Stimulated activated naive CD8-positive, alpha-beta T cell treated with anti-CD3 and anti-CD28 coated beads, Interleukin-15, Interleukin-2, amounts not matched to agents 100 ng/mL and 50 ng/mL, for 24 hours (primary cell): ENCODE measurements around the gene IL17RC.

Experiments
- H3K27ac Mint-ChIP-seq: one replicate; pipeline ENCODE4 v1.8.0; 2021; ENCODE audit warnings: mild to moderate bottlenecking, mixed read lengths
- H3K27me3 Mint-ChIP-seq: one replicate; pipeline ENCODE4 v1.8.0; 2021; ENCODE audit warnings: mixed read lengths
- H3K36me3 Mint-ChIP-seq: one replicate; pipeline ENCODE4 v1.8.0; 2021; ENCODE audit warnings: low read depth, mixed read lengths
- H3K4me1 Mint-ChIP-seq: one replicate; pipeline ENCODE4 v1.8.0; 2021; ENCODE audit warnings: low read depth, mixed read lengths
- H3K4me3 Mint-ChIP-seq: one replicate; pipeline ENCODE4 v1.8.0; 2021; ENCODE audit warnings: mild to moderate bottlenecking, mixed read lengths
- H3K9me3 Mint-ChIP-seq: one replicate; pipeline ENCODE4 v1.8.0; 2021; ENCODE audit warnings: mixed read lengths

The IL17RC gene

GRCh38 chr3:9902372-9903237 lies 14.3 kb upstream of the IL17RC start, which contains the start of gene IL17RE:
Gene IL17RE (plus strand): TSS chr3:9902848. CDS start chr3:9902933, 85 bp downstream.
- Mint-ChIP-seq H3K36me3 (no peaks in the 10 kb centered on the region), H3K4me1 (peaks cover 38% of the 10 kb centered on the region), H3K9me3 (no peaks in the 10 kb centered on the region), H3K4me3 (peak within 1 kb of the TSS; percentile 45), H3K27me3 (no peaks in the 10 kb centered on the region), H3K27ac (peak within 1 kb of the TSS; percentile 78)

- Mint-ChIP-seq H3K27ac (peak overlapping the region; percentile 65), H3K9me3 (no peaks in the 10 kb centered on the region), H3K4me3 (peak overlapping the region; percentile 44), H3K36me3 (no peaks in the 10 kb centered on the region), H3K27me3 (no peaks in the 10 kb centered on the region), H3K4me1 (peaks cover 34% of the 10 kb centered on the region)
Measured at GRCh38 chr3:9903238-9903624, 13.7 kb upstream of the IL17RC start.

- H3K9me3 Mint-ChIP-seq: no peaks in the 10 kb centered on the region
- no peaks in the 10 kb centered on the region for H3K36me3 Mint-ChIP-seq
- H3K4me3 Mint-ChIP-seq: no peak overlapping the region
- peaks cover 28% of the 10 kb centered on the region for H3K4me1 Mint-ChIP-seq
- H3K27me3 Mint-ChIP-seq: no peaks in the 10 kb centered on the region
- no peak overlapping the region for H3K27ac Mint-ChIP-seq
Measured at GRCh38 chr3:9903904-9904303, 13.0 kb upstream of the IL17RC start.

GRCh38 chr3:9906480-9906879 lies 10.4 kb upstream of the IL17RC start:
- Mint-ChIP-seq H3K27ac (no peak overlapping the region), H3K9me3 (no peaks in the 10 kb centered on the region), H3K27me3 (peaks cover 1% of the 10 kb centered on the region), H3K4me1 (peaks cover 33% of the 10 kb centered on the region), H3K36me3 (no peaks in the 10 kb centered on the region), H3K4me3 (no peak overlapping the region)

- H3K27ac Mint-ChIP-seq: no peak overlapping the region
Measured at GRCh38 chr3:9908286-9908685, 8.6 kb upstream of the IL17RC start.

GRCh38 chr3:9909221-9910013 lies 7.5 kb upstream of the IL17RC start:
- Mint-ChIP-seq H3K4me3 (no peak overlapping the region), H3K36me3 (no peaks in the 10 kb centered on the region), H3K9me3 (no peaks in the 10 kb centered on the region), H3K27me3 (peaks cover 6% of the 10 kb centered on the region), H3K4me1 (peaks cover 23% of the 10 kb centered on the region), H3K27ac (no peak overlapping the region)

More at GRCh38 chr3:9908286-9908685, 8.6 kb upstream of the IL17RC start:
- Mint-ChIP-seq H3K9me3 (no peaks in the 10 kb centered on the region), H3K4me3 (no peak overlapping the region), H3K4me1 (peaks cover 27% of the 10 kb centered on the region), H3K36me3 (no peaks in the 10 kb centered on the region), H3K27me3 (peaks cover 2% of the 10 kb centered on the region)

GRCh38 chr3:9911863-9912262 lies 5.0 kb upstream of the IL17RC start:
- no peak overlapping the region for H3K4me3 Mint-ChIP-seq
- no peaks in the 10 kb centered on the region for H3K9me3 Mint-ChIP-seq
- H3K27ac Mint-ChIP-seq: no peak overlapping the region
- H3K4me1 Mint-ChIP-seq: peaks cover 35% of the 10 kb centered on the region
- peaks cover 6% of the 10 kb centered on the region for H3K27me3 Mint-ChIP-seq
- no peaks in the 10 kb centered on the region for H3K36me3 Mint-ChIP-seq

- Mint-ChIP-seq H3K36me3 (no peaks in the 10 kb centered on the region), H3K27ac (no peak overlapping the region), H3K9me3 (no peaks in the 10 kb centered on the region), H3K4me1 (peaks cover 36% of the 10 kb centered on the region), H3K27me3 (peaks cover 6% of the 10 kb centered on the region), H3K4me3 (no peak overlapping the region)
Measured at GRCh38 chr3:9912294-9912935, 4.5 kb upstream of the IL17RC start.

GRCh38 chr3:9913601-9914000 lies 3.3 kb upstream of the IL17RC start:
- no peak overlapping the region for H3K4me3 Mint-ChIP-seq
- H3K27me3 Mint-ChIP-seq: peaks cover 6% of the 10 kb centered on the region
- peaks cover 36% of the 10 kb centered on the region for H3K4me1 Mint-ChIP-seq

GRCh38 chr3:9914011-9914410 lies 2.9 kb upstream of the IL17RC start:
- Mint-ChIP-seq H3K27me3 (peaks cover 6% of the 10 kb centered on the region), H3K4me3 (no peak overlapping the region), H3K36me3 (no peaks in the 10 kb centered on the region), H3K9me3 (no peaks in the 10 kb centered on the region), H3K27ac (no peak overlapping the region), H3K4me1 (peaks cover 36% of the 10 kb centered on the region)

More at GRCh38 chr3:9913601-9914000, 3.3 kb upstream of the IL17RC start:
- Mint-ChIP-seq H3K36me3 (no peaks in the 10 kb centered on the region), H3K9me3 (no peaks in the 10 kb centered on the region), H3K27ac (no peak overlapping the region)

- Mint-ChIP-seq H3K4me1 (peaks cover 29% of the 10 kb centered on the region), H3K36me3 (no peaks in the 10 kb centered on the region), H3K27ac (no peak overlapping the region), H3K27me3 (peaks cover 6% of the 10 kb centered on the region), H3K4me3 (peak overlapping the region; percentile 13), H3K9me3 (no peaks in the 10 kb centered on the region)
Measured at GRCh38 chr3:9914559-9915253, 2.2 kb upstream of the IL17RC start.

- H3K27ac Mint-ChIP-seq: peak overlapping the region; percentile 36
- H3K27me3 Mint-ChIP-seq: peaks cover 6% of the 10 kb centered on the region
- H3K4me3 Mint-ChIP-seq: peak overlapping the region; percentile 70
- H3K9me3 Mint-ChIP-seq: no peaks in the 10 kb centered on the region
- no peaks in the 10 kb centered on the region for H3K36me3 Mint-ChIP-seq
- H3K4me1 Mint-ChIP-seq: peaks cover 27% of the 10 kb centered on the region
Measured at GRCh38 chr3:9915254-9916141, 1.4 kb upstream of the IL17RC start.

- Mint-ChIP-seq H3K27me3 (peaks cover 6% of the 10 kb centered on the region), H3K4me3 (peak overlapping the region; percentile 70)
Measured at GRCh38 chr3:9916346-9916733, 558 bp upstream of the IL17RC start.

More at GRCh38 chr3:9916346-9916733, 558 bp upstream of the IL17RC start:
- no peaks in the 10 kb centered on the region for H3K36me3 Mint-ChIP-seq
- H3K4me1 Mint-ChIP-seq: peaks cover 27% of the 10 kb centered on the region
- no peaks in the 10 kb centered on the region for H3K9me3 Mint-ChIP-seq
- peak overlapping the region; percentile 31 for H3K27ac Mint-ChIP-seq
